GM06990 (cell line): ENCODE data around the gene RTN4R.
A peak's percentile ranks its signal among the peaks of the same experiment; 100 is the strongest.
"Not testable (repeated sequence)": the region's sequence is repeated elsewhere in the genome, so short reads cannot be mapped to it uniquely, and the experiment has no call there.

ENCODE experiments used
- DNase-seq: peaks from one replicate; pipeline ENCODE4 v3.0.0-alpha.2; 2011; ENCODE audit not compliant: insufficient read length; ENCODE audit errors: extremely low read depth
- H3K27me3 ChIP-seq: replicated peaks from 2 replicates; pipeline ENCODE4 v1.6.0; 2011; ENCODE audit warnings: low read length; ENCODE audit not compliant: control insufficient read depth, insufficient read depth
- H3K36me3 ChIP-seq: 2 replicates; pipeline ENCODE4 v1.5.1; 2011; ENCODE audit warnings: low read length; ENCODE audit not compliant: control insufficient read depth, insufficient read depth
- H3K4me3 ChIP-seq: replicated peaks from 2 replicates; pipeline ENCODE4 v1.5.1; 2011; ENCODE audit warnings: low read depth, mild to moderate bottlenecking, control low read depth, low read length
- TF ChIP-seq, protein P1 (sequence below): IDR thresholded peaks from 2 replicates; pipeline ENCODE4 v1.5.1; 2011; ENCODE audit warnings: low read length, control low read depth, mild to moderate bottlenecking, inconsistent platforms; ENCODE audit not compliant: insufficient read depth, poor library complexity, severe bottlenecking

RTN4R gene

DNA sequence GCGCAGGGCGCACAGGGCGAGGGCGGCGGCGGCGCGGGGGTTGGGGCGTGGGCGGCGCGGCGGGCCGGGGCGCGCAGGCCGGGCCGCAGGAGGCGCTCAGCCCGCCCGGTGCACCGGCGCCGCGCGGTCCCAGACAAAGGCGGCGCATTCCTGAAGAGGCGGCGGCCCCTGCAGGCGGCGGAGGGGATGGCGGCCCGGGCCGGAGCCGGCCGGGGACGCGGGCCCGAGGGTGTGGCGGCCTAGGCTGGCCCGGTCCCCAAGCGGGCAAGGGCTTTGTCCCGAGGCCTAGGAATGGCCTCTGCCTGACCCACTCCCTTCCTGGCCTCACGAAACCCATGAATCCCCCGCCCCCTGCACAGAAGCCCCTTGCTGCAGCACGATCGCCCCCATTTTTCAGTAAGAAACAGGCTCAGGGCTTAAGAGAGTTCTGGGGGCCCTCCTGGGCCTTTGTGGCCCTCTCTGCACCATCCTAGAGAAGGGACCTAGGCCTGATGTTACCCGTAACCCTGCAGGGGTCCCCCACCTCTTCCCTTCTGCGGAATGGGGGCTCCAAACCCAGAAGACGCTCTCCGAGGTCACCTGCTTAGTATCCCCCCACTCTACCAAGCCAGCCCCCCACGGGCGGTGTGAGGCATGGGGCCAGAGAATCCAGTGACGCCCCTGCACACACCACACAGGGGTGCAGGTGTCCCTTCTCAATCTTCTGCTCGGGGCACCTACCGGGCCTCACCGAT lies at the start of gene RTN4R:
RTN4R (minus strand) TSS at position 40 of the 734 bp plus-strand sequence. CDS start 226 bp downstream, outside the sequence.
- Histone ChIP-seq H3K27me3 (peaks cover 2% of the 10 kb centered on the region; the same call in 1 of the 2 replicates), H3K36me3 (no peaks in the 10 kb centered on the region), H3K4me3 (no peak within 1 kb of the TSS)
- DNase-seq: peak; percentile 49
- TF ChIP-seq, protein P1, sequence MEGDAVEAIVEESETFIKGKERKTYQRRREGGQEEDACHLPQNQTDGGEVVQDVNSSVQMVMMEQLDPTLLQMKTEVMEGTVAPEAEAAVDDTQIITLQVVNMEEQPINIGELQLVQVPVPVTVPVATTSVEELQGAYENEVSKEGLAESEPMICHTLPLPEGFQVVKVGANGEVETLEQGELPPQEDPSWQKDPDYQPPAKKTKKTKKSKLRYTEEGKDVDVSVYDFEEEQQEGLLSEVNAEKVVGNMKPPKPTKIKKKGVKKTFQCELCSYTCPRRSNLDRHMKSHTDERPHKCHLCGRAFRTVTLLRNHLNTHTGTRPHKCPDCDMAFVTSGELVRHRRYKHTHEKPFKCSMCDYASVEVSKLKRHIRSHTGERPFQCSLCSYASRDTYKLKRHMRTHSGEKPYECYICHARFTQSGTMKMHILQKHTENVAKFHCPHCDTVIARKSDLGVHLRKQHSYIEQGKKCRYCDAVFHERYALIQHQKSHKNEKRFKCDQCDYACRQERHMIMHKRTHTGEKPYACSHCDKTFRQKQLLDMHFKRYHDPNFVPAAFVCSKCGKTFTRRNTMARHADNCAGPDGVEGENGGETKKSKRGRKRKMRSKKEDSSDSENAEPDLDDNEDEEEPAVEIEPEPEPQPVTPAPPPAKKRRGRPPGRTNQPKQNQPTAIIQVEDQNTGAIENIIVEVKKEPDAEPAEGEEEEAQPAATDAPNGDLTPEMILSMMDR: peak; percentile 16

DNA sequence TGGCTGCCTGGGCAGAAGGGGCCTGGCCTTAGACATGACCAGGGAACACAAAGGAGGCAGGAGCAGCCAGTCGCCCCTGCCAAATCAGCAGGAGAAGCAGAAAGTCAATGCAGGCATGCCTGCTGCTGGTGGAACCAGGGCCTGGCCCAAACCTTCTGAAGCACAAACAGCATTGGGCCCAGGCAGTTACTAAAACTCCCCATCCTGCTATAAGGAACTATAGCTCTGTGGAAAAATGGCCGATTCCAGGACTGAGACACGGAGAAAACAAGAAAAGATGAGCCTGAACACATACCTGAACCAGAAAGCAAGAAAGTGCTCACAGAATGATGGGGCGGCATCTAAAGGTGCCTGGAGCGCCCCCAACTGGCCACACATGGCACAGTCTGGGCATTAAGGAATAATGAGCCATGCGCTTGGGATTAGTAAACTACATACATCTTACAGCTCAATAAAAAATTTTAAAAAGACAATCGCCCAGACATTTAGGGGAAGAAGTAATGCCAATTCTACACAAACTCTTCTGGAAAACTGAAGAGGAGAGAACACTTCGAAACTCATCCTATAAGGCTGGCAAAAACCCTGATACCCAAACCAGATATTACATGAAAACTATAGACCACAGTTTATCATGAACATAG lies 49.4 kb upstream of the RTN4R start:
- TF ChIP-seq, protein P1: peak; percentile 58
- not testable (repeated sequence) for DNase-seq, H3K27me3 ChIP-seq, H3K4me3 ChIP-seq, H3K36me3 ChIP-seq

DNA sequence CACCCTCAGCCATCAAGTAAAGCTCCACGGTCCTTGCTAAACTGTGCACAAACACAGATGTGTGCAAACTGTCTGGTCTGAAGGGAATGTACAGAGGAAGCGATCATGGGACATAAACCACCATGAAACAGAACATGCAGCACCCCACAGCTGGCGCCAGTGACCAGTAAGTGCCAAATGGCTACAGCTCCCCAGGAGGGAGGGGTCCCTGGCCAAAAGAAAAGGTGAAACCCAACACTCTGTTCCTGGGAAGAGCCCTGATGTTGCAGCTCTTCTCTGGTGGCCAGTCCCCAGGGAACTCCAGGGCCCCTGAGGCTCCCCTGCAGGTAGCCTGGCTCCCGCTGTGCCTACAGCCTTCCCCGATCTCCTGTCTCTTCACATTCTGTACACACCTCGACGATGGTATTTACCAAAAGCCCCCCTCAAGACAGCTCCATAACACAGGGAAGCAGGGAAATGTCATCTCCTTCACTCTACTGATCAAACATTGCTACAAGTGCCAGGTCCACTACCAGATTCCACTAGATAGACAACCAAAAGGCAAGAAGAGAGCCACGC lies 48.8 kb upstream of the RTN4R start:
- Histone ChIP-seq H3K36me3 (no peaks in the 10 kb centered on the region), H3K27me3 (no peaks in the 10 kb centered on the region), H3K4me3 (no peak overlapping the region)
- DNase-seq: no peak
- TF ChIP-seq, protein P1: no peak

DNA sequence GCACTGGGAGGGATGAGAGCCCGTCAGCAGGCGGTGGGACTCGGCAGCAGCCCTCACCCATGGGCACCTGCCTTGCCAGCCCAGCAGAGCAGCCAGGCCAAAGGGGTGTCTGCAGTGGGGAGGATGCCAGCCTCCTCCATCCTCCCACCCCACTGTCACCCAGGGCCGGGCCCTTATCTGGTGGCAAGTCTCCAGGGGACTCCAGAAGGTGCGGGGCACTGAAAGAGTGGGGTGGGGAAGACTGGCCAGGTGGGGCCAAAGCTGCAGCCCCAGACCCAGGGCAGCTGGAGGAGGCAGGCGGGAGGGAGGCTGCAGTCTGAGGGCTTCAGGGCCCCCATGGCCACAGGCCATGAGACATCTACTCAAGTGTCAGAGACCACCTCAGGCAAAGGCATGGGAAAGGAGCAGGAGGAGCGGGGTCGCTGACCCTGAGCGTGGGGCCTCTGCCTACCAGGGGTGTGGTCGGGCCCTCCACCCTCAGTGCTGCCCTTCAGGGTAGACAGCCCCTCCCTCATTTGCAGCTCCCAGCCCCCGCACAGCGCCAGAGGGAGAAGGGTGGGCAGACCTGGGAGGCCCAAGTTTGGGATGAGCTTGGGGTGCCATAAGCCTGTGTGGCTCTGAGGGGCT lies 48.2 kb upstream of the RTN4R start:
- TF ChIP-seq, protein P1: no peak
- Histone ChIP-seq H3K27me3 (no peaks in the 10 kb centered on the region), H3K4me3 (no peak overlapping the region), H3K36me3 (no peaks in the 10 kb centered on the region)
- no peak for DNase-seq

DNA sequence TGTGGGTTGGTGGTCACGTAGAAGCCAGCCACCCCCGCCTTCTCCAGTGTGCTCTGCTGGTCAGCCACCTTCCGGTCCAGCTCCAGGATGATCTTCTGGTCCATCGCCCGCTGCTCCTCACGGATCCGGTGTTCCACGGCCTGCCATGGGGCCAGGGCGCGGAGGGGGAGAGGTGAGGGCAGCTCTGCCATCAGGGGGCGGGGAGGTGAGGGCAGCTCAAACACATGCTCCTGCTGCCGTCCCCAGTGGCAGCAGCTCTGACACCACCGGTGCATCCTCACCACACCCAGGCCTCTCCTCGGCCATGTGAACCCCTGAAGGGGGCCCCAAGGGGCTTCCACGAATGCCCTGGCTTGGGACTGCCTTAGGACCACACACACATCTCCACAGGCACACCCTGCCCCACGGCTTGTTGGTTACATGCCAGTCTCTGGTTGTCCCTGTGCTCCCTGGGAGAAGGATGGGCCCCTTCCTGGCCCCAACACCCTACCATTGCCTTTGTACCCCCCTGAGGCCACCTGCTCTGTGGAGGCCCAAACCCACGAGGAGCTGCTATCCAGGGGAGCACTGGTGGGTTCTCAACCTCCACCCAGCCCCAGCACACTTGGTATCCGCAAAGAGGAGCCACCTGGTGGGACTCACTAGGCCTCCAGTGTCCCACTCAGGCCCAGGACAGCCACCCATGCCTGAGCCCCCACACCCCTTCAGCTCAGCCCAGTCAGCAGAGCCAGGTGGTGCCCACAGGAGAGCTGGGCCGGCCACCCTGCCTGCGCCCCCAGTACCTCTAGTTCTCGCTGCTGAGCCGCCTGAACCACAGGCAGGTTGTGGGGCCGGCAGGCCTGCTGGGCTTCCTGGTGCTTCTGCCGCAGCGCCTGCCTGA lies 47.5 kb upstream of the RTN4R start:
- no peak for DNase-seq
- H3K27me3 ChIP-seq: no peaks in the 10 kb centered on the region
- H3K36me3 ChIP-seq: no peaks in the 10 kb centered on the region
- no peak overlapping the region for H3K4me3 ChIP-seq
- TF ChIP-seq, protein P1: no peak

DNA sequence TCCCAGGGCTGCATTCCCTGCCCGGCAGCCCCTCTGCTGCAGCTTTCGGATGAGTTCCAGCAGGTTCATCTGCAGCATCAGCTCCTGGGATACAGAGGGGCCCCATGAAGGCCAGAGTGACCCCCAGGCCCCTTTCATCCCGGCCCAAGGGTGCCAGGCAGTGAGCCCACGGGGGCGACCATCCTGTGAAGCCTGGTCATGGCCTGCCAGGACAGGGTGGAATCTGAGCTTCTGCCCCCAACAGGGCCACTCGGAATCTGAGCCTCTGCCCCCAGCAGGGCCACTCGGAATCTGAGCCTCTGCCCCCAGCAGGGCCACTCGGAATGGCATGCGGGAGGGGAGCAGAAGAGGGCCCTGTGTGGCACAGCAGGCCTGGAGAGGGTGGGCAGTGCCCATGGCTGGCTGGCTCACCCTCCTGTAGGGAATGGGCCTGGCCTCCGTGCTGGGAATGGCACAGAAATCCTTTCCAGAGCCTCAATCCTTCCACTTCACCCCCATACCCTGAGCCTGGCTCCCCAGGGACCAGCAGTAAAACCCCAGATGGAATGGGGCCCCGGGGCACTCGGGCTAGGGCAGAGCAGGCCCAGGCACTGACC lies 46.7 kb upstream of the RTN4R start:
- H3K4me3 ChIP-seq, DNase-seq, H3K36me3 ChIP-seq, H3K27me3 ChIP-seq: not testable (repeated sequence)

DNA sequence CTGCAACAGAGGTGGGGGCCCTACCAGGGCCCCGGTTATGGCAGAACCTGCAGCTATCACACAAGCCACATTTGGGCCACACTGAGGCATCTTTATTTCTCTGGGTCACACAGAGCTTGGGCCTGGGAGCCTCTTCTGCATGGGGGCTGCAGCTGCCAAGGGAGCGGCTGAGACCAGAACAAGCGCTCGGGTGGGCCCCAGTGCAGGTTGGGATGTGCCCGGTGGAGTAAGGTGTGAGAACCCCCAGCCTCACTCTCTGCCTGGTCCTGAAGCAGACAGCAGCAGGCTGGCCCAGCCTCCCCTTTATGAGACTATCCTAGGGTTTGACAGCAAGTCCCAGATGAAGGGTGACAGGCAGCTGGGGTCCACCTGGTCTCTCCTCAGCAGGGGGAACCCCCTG lies 46.1 kb upstream of the RTN4R start:
- H3K27me3 ChIP-seq, DNase-seq, H3K36me3 ChIP-seq, H3K4me3 ChIP-seq: not testable (repeated sequence)
